GM12892 (cell line): ENCODE data around the gene PRSS58.

ENCODE experiments used
- POLR2A ChIP-seq: IDR thresholded peaks from 2 replicates; pipeline ENCODE4 v1.6.1; 2011; ENCODE audit warnings: low read depth, low read length, control low read depth
- TAF1 ChIP-seq: IDR thresholded peaks from 2 replicates; pipeline ENCODE4 v1.6.1; 2011; ENCODE audit warnings: low read depth, mild to moderate bottlenecking, control low read depth, low read length, borderline replicate concordance

DNA sequence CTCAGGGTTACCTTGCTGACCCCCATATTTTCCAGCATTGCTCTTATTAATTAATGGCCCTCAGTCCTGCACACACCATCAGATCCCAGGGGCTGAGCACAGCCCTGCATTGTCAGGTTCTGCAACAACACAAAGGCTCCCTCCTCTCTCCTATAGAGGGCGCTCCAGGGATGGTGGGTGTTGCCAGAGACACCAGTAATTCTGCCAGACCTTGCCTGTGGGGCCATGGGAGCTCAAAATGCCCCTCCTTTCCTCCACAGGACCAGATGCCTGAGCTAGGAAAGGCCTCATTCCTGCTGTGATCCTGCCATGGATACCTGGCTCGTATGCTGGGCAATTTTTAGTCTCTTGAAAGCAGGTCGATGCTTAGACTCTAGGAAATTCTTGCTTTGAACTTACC is 42.8 kb upstream of the PRSS58 start:
- TF ChIP-seq POLR2A (no peak), TAF1 (no peak)
